MCF 10A (cell line): ENCODE results near the gene C8B. TPM values are rescaled to one million over a fixed set of nuclear protein-coding genes. Genes with fewer than 3 reads are reported as not detected.

ENCODE experiments used
- BruUV-seq: library from RNA; stranded (reverse); fragments of 400-500 nt; replicated peaks from 2 replicates; lab custom pipeline; 2021; lab: Mats Ljungman, UMichigan
- CTCF ChIA-PET: fragments of 300-600 bp; sonication (Branson Sonifier 250); formaldehyde crosslinking; extraction: SDS; loops from one replicate; lab custom pipeline; 2021; ENCODE audit warnings: antibody characterized with exemption, inconsistent platforms; lab: Yijun Ruan, JAX
- POLR2A ChIA-PET: fragments of 300-600, 350-650 bp; sonication (Branson Sonifier 250); formaldehyde crosslinking; extraction: SDS; loops from one replicate; lab custom pipeline; 2020; ENCODE audit warnings: antibody characterized with exemption, inconsistent platforms; lab: Yijun Ruan, JAX
- DNase-seq: peaks from one replicate; pipeline ENCODE4 v3.0.0-alpha.2; 2018; ENCODE audit not compliant: unreplicated experiment
- H3K27ac Mint-ChIP-seq: one replicate; pipeline ENCODE4 v1.8.0; 2022; ENCODE audit warnings: mild to moderate bottlenecking, low read depth, mixed read lengths; ENCODE audit not compliant: unreplicated experiment
- H3K27me3 Mint-ChIP-seq: one replicate; pipeline ENCODE4 v1.8.0; 2022; ENCODE audit warnings: mixed read lengths; ENCODE audit not compliant: insufficient read depth, unreplicated experiment
- H3K36me3 Mint-ChIP-seq: one replicate; pipeline ENCODE4 v1.8.0; 2022; ENCODE audit warnings: mild to moderate bottlenecking, moderate library complexity, mixed read lengths; ENCODE audit not compliant: insufficient read depth, unreplicated experiment
- H3K4me1 Mint-ChIP-seq: one replicate; pipeline ENCODE4 v1.8.0; 2022; ENCODE audit warnings: mixed read lengths; ENCODE audit not compliant: insufficient read depth, unreplicated experiment
- H3K4me3 Mint-ChIP-seq: one replicate; pipeline ENCODE4 v1.8.0; 2022; ENCODE audit warnings: mild to moderate bottlenecking, moderate library complexity, mixed read lengths; ENCODE audit not compliant: unreplicated experiment
- H3K9me3 Mint-ChIP-seq: one replicate; pipeline ENCODE4 v1.8.0; 2022; ENCODE audit warnings: mixed read lengths; ENCODE audit not compliant: unreplicated experiment
- CTCF ChIP-seq: fragments of 200-600 bp; IDR thresholded peaks from one replicate; pipeline ENCODE4 v1.8.0; 2022; ENCODE audit warnings: antibody characterized with exemption, mild to moderate bottlenecking; ENCODE audit not compliant: unreplicated experiment
- intact Hi-C: fragments of 100-400 bp; cut with micrococcal nuclease; formaldehyde crosslinking; loops from 2 replicates; pipeline ENCODE4 v1.14.1; 2022
- total RNA-seq: library from RNA; stranded (reverse); gene quantifications from 2 replicates; pipeline ENCODE4 v1.2.3, GENCODE V29; 2022

Gene C8B
- total RNA-seq, 1 experiment from 2014 or later: not detected

- Mint-ChIP-seq H3K27ac (no peak overlapping the region), H3K27me3 (no peaks in the 10 kb centered on the region), H3K36me3 (no peaks in the 10 kb centered on the region), H3K4me3 (no peak overlapping the region), H3K4me1 (no peaks in the 10 kb centered on the region), H3K9me3 (no peaks in the 10 kb centered on the region)
- intact Hi-C loops: no loop called here
- no peak for TF ChIP-seq CTCF
- ChIA-PET CTCF (no interaction called here), POLR2A (no interaction called here)
- BruUV-seq: no TSS peak
- DNase-seq: no peak
Measured at GRCh38 chr1:56957931-56958330, 7.9 kb downstream of the C8B start.

GRCh38 chr1:56954664-56955063, 11.2 kb downstream of the C8B start:
- Mint-ChIP-seq H3K9me3 (peaks cover 7% of the 10 kb centered on the region), H3K27ac (no peak overlapping the region), H3K4me1 (no peaks in the 10 kb centered on the region), H3K36me3 (no peaks in the 10 kb centered on the region), H3K27me3 (no peaks in the 10 kb centered on the region), H3K4me3 (no peak overlapping the region)
- no TSS peak for BruUV-seq
- CTCF ChIA-PET: no interaction called here
- no peak for DNase-seq
- POLR2A ChIA-PET: no interaction called here
- TF ChIP-seq CTCF: no peak
- intact Hi-C loops: no loop called here

- Mint-ChIP-seq H3K27ac (no peak overlapping the region), H3K9me3 (peaks cover 7% of the 10 kb centered on the region), H3K36me3 (no peaks in the 10 kb centered on the region), H3K27me3 (no peaks in the 10 kb centered on the region), H3K4me3 (no peak overlapping the region), H3K4me1 (no peaks in the 10 kb centered on the region)
- BruUV-seq: no TSS peak
- no peak for DNase-seq
- POLR2A ChIA-PET: no interaction called here
- CTCF ChIA-PET: interaction anchor here (0.7 kb wide), 1 partner anchor 15 kb away, joined by 3 read pairs; no protein-coding TSS in a partner anchor
- intact Hi-C loops: no loop called here
- TF ChIP-seq CTCF: no peak
Measured at GRCh38 chr1:56953386-56953785, 12.4 kb downstream of the C8B start.

- H3K4me3 Mint-ChIP-seq: no peak overlapping the region
- peaks cover 7% of the 10 kb centered on the region for H3K9me3 Mint-ChIP-seq
- BruUV-seq: no TSS peak
- no peaks in the 10 kb centered on the region for H3K4me1 Mint-ChIP-seq
- H3K27ac Mint-ChIP-seq: no peak overlapping the region
- ChIA-PET POLR2A (no interaction called here), CTCF (no interaction called here)
- no peak for TF ChIP-seq CTCF
- DNase-seq: no peak
- no peaks in the 10 kb centered on the region for H3K36me3 Mint-ChIP-seq
- no peaks in the 10 kb centered on the region for H3K27me3 Mint-ChIP-seq
- intact Hi-C loops: no loop called here
Measured at GRCh38 chr1:56952501-56952900, 13.3 kb downstream of the C8B start.
